PC-3 (cell line): ENCODE results near the gene WDR86. TPM values are rescaled to one million over a fixed set of nuclear protein-coding genes. Genes with fewer than 3 reads are reported as not detected.

Source experiments
- ATAC-seq: fragments of 200-7000 bp; cut with Tn5 transposase; 2 replicates; pipeline ENCODE4 v1.9.1; 2020; ENCODE audit warnings: mild to moderate bottlenecking, moderate library complexity
- BruUV-seq: library from RNA; stranded (reverse); fragments of 400-500 nt; replicated peaks from 2 replicates; lab custom pipeline; 2021; lab: Mats Ljungman, UMichigan
- CTCF ChIA-PET: fragments of 300-600 bp; sonication (Branson Sonifier 250); formaldehyde crosslinking; loops from one replicate; lab custom pipeline; 2022; ENCODE audit warnings: antibody characterized with exemption; lab: Charles Lee
- POLR2A ChIA-PET: fragments of 300-600 bp; sonication (Branson Sonifier 250); formaldehyde crosslinking; loops from one replicate; lab custom pipeline; 2022; ENCODE audit warnings: antibody characterized with exemption; ENCODE audit not compliant: unreplicated experiment; lab: Charles Lee
- DNase-seq: peaks from one replicate; pipeline ENCODE4 v3.0.0-alpha.2; 2015
- H2AFZ ChIP-seq: fragments of 300-600 bp; sonication (generic); 2 replicates; pipeline ENCODE4 v1.6.0; 2016; ENCODE audit warnings: antibody characterized with exemption, low read length
- H3F3A ChIP-seq: fragments of 300-600 bp; sonication (generic); one replicate; pipeline ENCODE4 v1.6.0; 2017; ENCODE audit warnings: antibody characterized with exemption, low read length, control low read depth, mild to moderate bottlenecking; ENCODE audit not compliant: unreplicated experiment
- H3K27ac ChIP-seq: fragments of 300-600 bp; sonication (generic); 2 replicates; pipeline ENCODE4 v1.5.1; 2016; ENCODE audit warnings: mild to moderate bottlenecking, low read length
- H3K27me3 ChIP-seq: fragments of 300-600 bp; sonication (generic); 2 replicates; pipeline ENCODE4 v1.6.1; 2016; ENCODE audit warnings: low read length, mixed read lengths
- H3K36me3 ChIP-seq: fragments of 300-600 bp; sonication (generic); 2 replicates; pipeline ENCODE4 v1.6.1; 2016; ENCODE audit warnings: low read depth, mixed run types, low read length, mixed read lengths
- H3K4me1 ChIP-seq: fragments of 300-600 bp; sonication (generic); 2 replicates; pipeline ENCODE4 v1.5.1; 2016; ENCODE audit warnings: low read length; ENCODE audit not compliant: insufficient read depth
- H3K4me2 ChIP-seq: fragments of 300-600 bp; sonication (generic); 2 replicates; pipeline ENCODE4 v1.6.0; 2016; ENCODE audit warnings: low read length
- H3K4me3 ChIP-seq: fragments of 300-600 bp; sonication (generic); 2 replicates; pipeline ENCODE4 v1.5.1; 2016; ENCODE audit warnings: mild to moderate bottlenecking, low read length, mixed read lengths
- H3K79me2 ChIP-seq: fragments of 300-600 bp; sonication (generic); 2 replicates; pipeline ENCODE4 v1.6.1; 2017; ENCODE audit warnings: low read length, mixed read lengths
- H3K9ac ChIP-seq: fragments of 300-600 bp; sonication (generic); 2 replicates; pipeline ENCODE4 v1.6.0; 2016; ENCODE audit warnings: mild to moderate bottlenecking, low read length
- H3K9me2 ChIP-seq: fragments of 300-600 bp; sonication (generic); replicated peaks from 2 replicates; pipeline ENCODE4 v1.6.1; 2016; ENCODE audit warnings: mixed run types, low read length, mixed read lengths
- H3K9me3 ChIP-seq: fragments of 300-600 bp; sonication (generic); 2 replicates; pipeline ENCODE4 v1.6.1; 2016; ENCODE audit warnings: low read length, mixed read lengths
- H4K20me1 ChIP-seq: fragments of 300-600 bp; sonication (generic); 2 replicates; pipeline ENCODE4 v1.6.1; 2016; ENCODE audit warnings: low read length, mixed read lengths
- EZH2 ChIP-seq: fragments of 300-600 bp; sonication (generic); IDR thresholded peaks from one replicate; pipeline ENCODE4 v1.6.1; 2017; ENCODE audit warnings: antibody characterized with exemption, mild to moderate bottlenecking, low read length; ENCODE audit not compliant: unreplicated experiment
- EZH2phosphoT487 ChIP-seq: fragments of 300-600 bp; sonication (generic); IDR thresholded peaks from 2 replicates; pipeline ENCODE4 v1.6.1; 2018; ENCODE audit warnings: mild to moderate bottlenecking, antibody characterized with exemption, low read length, borderline replicate concordance
- intact Hi-C: fragments of 100-400 bp; cut with micrococcal nuclease; formaldehyde crosslinking; loops from 2 replicates; pipeline ENCODE4 v1.9.0; 2023
- total RNA-seq: library from RNA; depleted of rRNA; stranded (reverse); fragments of >200 nt; gene quantifications from 2 replicates; pipeline ENCODE4 v1.2.3, GENCODE V29; 2014
- TF ChIP-seq, protein P1 (sequence below): fragments of 300-600 bp; sonication (generic); conservative IDR thresholded peaks from 2 replicates; pipeline ENCODE4 v1.5.1; 2017; ENCODE audit warnings: antibody characterized with exemption, low read depth, mild to moderate bottlenecking, low read length

The WDR86 gene
- total RNA-seq, 1 experiment from 2014 or later: not detected

DNA sequence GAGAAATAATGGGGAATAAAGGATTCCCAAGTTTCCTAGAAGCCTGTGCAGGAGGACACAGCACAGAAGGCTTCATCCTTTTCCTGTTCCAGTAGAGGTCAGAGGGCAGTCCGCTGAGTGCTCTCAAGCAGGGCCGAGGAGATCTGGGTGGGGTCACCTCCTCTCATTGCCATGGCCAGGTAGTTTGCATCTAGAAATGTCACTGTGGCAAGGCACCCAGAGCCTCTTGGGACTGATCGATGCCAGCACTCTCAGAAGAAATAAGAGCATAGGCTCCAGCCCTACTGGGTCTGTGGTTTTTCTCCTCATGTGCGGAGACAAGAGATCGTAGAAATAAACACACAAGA lies 60.4 kb downstream of the WDR86 start:
- Histone ChIP-seq H3K79me2 (no peaks in the 10 kb centered on the region), H3K4me3 (0 out of 2 replicates have a peak overlapping the region, but pooled peaks have one; percentile 44), H3K9me2 (no peaks in the 10 kb centered on the region), H3K9me3 (no peaks in the 10 kb centered on the region), H3K27ac (no peak overlapping the region), H3K27me3 (no peaks in the 10 kb centered on the region), H3K9ac (no peak overlapping the region), H3F3A (no peaks in the 10 kb centered on the region), H3K4me2 (peak overlapping the region; percentile 65), H4K20me1 (no peaks in the 10 kb centered on the region), H3K4me1 (peaks cover 9% of the 10 kb centered on the region), H3K36me3 (peaks cover 44% of the 10 kb centered on the region), H2AFZ (no peak overlapping the region)
- TSS peak; percentile 31 for BruUV-seq
- intact Hi-C loops: no loop called here
- ATAC-seq (peak; percentile 12; the same call in 1 of the 2 replicates), DNase-seq (no peak)
- no peak for TF ChIP-seq EZH2
- TF ChIP-seq, protein P1, sequence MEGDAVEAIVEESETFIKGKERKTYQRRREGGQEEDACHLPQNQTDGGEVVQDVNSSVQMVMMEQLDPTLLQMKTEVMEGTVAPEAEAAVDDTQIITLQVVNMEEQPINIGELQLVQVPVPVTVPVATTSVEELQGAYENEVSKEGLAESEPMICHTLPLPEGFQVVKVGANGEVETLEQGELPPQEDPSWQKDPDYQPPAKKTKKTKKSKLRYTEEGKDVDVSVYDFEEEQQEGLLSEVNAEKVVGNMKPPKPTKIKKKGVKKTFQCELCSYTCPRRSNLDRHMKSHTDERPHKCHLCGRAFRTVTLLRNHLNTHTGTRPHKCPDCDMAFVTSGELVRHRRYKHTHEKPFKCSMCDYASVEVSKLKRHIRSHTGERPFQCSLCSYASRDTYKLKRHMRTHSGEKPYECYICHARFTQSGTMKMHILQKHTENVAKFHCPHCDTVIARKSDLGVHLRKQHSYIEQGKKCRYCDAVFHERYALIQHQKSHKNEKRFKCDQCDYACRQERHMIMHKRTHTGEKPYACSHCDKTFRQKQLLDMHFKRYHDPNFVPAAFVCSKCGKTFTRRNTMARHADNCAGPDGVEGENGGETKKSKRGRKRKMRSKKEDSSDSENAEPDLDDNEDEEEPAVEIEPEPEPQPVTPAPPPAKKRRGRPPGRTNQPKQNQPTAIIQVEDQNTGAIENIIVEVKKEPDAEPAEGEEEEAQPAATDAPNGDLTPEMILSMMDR: no peak
- ChIA-PET POLR2A (no interaction called here), CTCF (interaction anchor here (0.7 kb wide), 1 partner anchor 38 kb away, joined by 3 read pairs; no protein-coding TSS in a partner anchor)

DNA sequence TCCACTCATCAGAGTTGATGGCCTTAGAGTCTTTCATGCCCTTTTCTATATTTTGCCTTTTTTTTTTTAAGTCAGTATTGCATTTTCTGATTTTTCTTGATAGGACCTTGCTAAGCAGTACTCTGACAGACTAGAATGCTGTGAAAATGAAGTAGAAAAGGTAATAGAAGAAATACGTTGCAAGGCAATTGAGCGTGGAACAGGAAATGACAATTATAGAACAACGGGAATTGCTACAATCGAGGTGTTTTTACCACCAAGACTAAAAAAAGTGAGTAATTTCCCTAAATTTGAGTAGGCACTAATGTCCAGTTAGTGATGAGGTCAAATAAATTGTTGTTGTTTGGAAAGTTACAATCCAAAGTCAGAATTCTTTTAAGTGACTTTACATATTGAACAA lies 60.9 kb downstream of the WDR86 start:
- Histone ChIP-seq H3F3A (no peaks in the 10 kb centered on the region), H3K9me3 (no peaks in the 10 kb centered on the region), H3K4me1 (peaks cover 9% of the 10 kb centered on the region), H3K9me2 (no peaks in the 10 kb centered on the region), H4K20me1 (no peaks in the 10 kb centered on the region), H3K27ac (no peak overlapping the region), H3K27me3 (no peaks in the 10 kb centered on the region), H3K36me3 (peaks cover 44% of the 10 kb centered on the region), H3K79me2 (no peaks in the 10 kb centered on the region), H2AFZ (no peak overlapping the region), H3K4me2 (no peak overlapping the region), H3K4me3 (no peak overlapping the region), H3K9ac (no peak overlapping the region)
- DNase-seq (no peak), ATAC-seq (no peak)
- POLR2A ChIA-PET: no interaction called here
- BruUV-seq: no TSS peak
- intact Hi-C loops: no loop called here
- CTCF ChIA-PET: interaction anchor here (0.7 kb wide), 1 partner anchor 37 kb away, joined by 3 read pairs; no protein-coding TSS in a partner anchor
- TF ChIP-seq EZH2phosphoT487 (no peak), EZH2 (no peak)
- TF ChIP-seq, protein P1: no peak

DNA sequence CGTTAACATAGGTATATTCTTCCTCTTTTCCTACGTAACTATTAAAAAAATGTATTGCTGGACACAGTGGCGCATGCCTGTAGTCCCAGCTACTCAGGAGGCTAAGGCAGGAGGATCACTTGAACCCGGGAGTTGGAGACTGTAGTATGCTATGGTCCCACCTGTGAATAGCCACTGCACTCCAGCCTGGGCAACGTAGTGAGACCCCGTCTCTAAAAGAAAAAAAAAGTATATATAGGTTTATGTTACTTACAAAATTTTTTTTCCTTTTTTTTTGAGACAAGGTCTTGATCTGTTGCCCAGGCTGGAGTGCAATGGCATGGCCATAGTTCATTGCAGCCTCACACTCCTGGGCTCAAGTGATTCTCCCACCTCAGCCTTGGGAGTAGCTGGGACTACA lies 62.6 kb downstream of the WDR86 start:
- no peak overlapping the region for H3K4me3 ChIP-seq
- no peak overlapping the region for H3K9ac ChIP-seq
- POLR2A ChIA-PET: no interaction called here
- H3K27ac ChIP-seq: no peak overlapping the region
- CTCF ChIA-PET: no interaction called here
- H3K36me3 ChIP-seq: peaks cover 37% of the 10 kb centered on the region
- H3F3A ChIP-seq: no peaks in the 10 kb centered on the region
- no peak for DNase-seq
- ATAC-seq: no peak
- peaks cover 9% of the 10 kb centered on the region for H3K4me1 ChIP-seq
- no TSS peak for BruUV-seq
- H2AFZ ChIP-seq: no peak overlapping the region
- intact Hi-C loops: no loop called here
- no peaks in the 10 kb centered on the region for H4K20me1 ChIP-seq
- H3K9me3 ChIP-seq: no peaks in the 10 kb centered on the region
- no peaks in the 10 kb centered on the region for H3K27me3 ChIP-seq
- no peaks in the 10 kb centered on the region for H3K9me2 ChIP-seq
- H3K4me2 ChIP-seq: no peak overlapping the region
- TF ChIP-seq, protein P1: no peak
- TF ChIP-seq EZH2 (no peak), EZH2phosphoT487 (no peak)
- peaks cover 16% of the 10 kb centered on the region for H3K79me2 ChIP-seq
